Naive thymus-derived CD8-positive, alpha-beta T cell (primary cell): ENCODE results near the gene KATNAL1. TPM values are rescaled to one million over a fixed set of nuclear protein-coding genes. Genes with fewer than 3 reads are reported as not detected.

Experiments
- ATAC-seq, 2 donors: fragments of 150-1000 bp; cut with Tn5 transposase in 1 of 2; sonication (Bioruptor Pico), chemical (Tn5 transposase) in 1 of 2; 1 replicate in 1 of 2; 2 replicates in 1 of 2; pipeline ENCODE4 v1.10.0; 2021; ENCODE audit warnings: mild to moderate bottlenecking in 2 of 2, moderate library complexity in 2 of 2
- POLR2A ChIA-PET: fragments of 350-600 bp; sonication (Branson Sonifier 250); formaldehyde crosslinking; loops from one replicate; lab custom pipeline; 2021; ENCODE audit warnings: antibody characterized with exemption; lab: Charles Lee
- DNase-seq, 10 donors: peaks; one replicate each; pipeline versions ENCODE4 v3.0.0 to v3.0.0-alpha.2; 2020 to 2022
- H3K27ac Mint-ChIP-seq, 10 donors: one replicate each; pipeline ENCODE4 v1.8.0; 2020 to 2022; ENCODE audit warnings: mild to moderate bottlenecking in 10 of 10, mixed read lengths in 10 of 10, moderate library complexity in 4 of 10, inconsistent platforms in 1 of 10
- H3K27me3 Mint-ChIP-seq, 5 donors: one replicate each; pipeline ENCODE4 v1.8.0; 2021 to 2022; ENCODE audit warnings: mixed read lengths in 5 of 5
- H3K36me3 Mint-ChIP-seq, 3 donors: one replicate each; pipeline ENCODE4 v1.8.0; 2020 to 2022; ENCODE audit warnings: mixed read lengths in 3 of 3, mild to moderate bottlenecking in 2 of 3, inconsistent platforms in 1 of 3
- H3K4me1 Mint-ChIP-seq, 4 donors: one replicate each; pipeline ENCODE4 v1.8.0; 2021 to 2022; ENCODE audit warnings: mixed read lengths in 4 of 4
- H3K4me3 Mint-ChIP-seq, 10 donors: one replicate each; pipeline ENCODE4 v1.8.0; 2020 to 2022; ENCODE audit warnings: mild to moderate bottlenecking in 10 of 10, mixed read lengths in 10 of 10, moderate library complexity in 6 of 10, inconsistent platforms in 1 of 10
- H3K9me3 Mint-ChIP-seq, 9 donors: one replicate each; pipeline ENCODE4 v1.8.0; 2020 to 2022; ENCODE audit warnings: mixed read lengths in 9 of 9, mild to moderate bottlenecking in 3 of 9, inconsistent platforms in 1 of 9, moderate library complexity in 1 of 9
- polyA plus RNA-seq, 3 donors: library from polyadenylated mRNA; unstranded; fragments of 300-500 nt; fragmentation: Illumina TruSeq; gene quantifications; one replicate each; pipeline ENCODE4 v1.2.3, GENCODE V29; 2021
- total RNA-seq, 8 experiments: library from RNA in 2 of 8; stranded (reverse) in 2 of 8; gene quantifications; one replicate each; pipeline ENCODE4 v1.2.3 and lab custom pipeline; 2021 to 2026

KATNAL1 gene
- total and polyA plus RNA-seq, 5 experiments from 2014 or later, result 0.25 to 1.7 (median 0.95) TPM

DNA sequence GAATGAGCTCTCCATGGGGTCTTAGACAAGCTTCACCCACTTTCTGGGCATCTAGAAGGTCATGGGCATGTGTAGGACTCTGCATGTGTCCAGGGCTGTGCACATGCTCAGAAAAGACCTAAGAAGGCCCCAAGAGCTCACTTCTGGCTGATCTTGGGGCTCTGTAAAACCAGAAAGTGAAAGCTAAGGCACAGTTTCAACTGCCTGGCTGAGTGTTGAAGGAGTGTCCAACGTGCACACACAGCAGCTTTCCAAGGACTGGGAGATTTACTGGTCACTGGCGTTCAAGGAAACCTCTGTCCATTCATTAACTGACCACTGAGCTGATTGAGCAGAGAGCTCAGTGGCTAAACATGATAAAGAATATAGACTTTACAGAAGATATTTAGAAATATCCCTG is 137.9 kb downstream of the KATNAL1 start:
- POLR2A ChIA-PET, result interaction anchor here (0.6 kb wide), 1 partner anchor 678 kb away, joined by 3 read pairs; no protein-coding TSS in a partner anchor
- Mint-ChIP-seq H3K27me3 (no peaks in the 10 kb centered on the region), H3K4me3 (peak overlapping the region in 1 of 10 donors; percentile 15), H3K4me1 (peaks cover 17 to 37% (median 31%) of the 10 kb centered on the region in 4 donors), H3K9me3 (no peaks in the 10 kb centered on the region), H3K27ac (peak overlapping the region in 3 of 10 donors; percentile 1 to 29 (median 18)), H3K36me3 (no peaks in the 10 kb centered on the region)
- no peak for DNase-seq
- ATAC-seq, result no peak

DNA sequence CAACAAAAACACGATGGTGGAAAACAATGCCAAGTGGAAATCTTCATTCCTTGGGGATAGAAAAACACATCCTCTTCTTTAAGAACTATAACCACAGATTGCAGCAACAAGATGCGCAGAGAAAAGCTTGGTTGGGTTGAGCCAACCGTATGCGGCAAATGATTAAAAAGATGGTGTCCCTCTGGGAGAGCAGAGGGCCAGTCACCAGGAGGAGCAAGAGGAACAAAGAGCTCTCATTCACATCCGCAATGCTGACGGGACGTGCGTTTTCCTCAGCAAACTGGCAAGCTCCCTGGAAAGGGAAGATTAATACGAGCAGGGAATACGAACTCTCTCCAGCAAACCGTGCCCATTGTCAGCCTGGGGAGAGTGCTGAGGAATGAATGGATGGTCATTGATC is 141.6 kb downstream of the KATNAL1 start:
- DNase-seq, result no peak
- Mint-ChIP-seq H3K4me3 (no peak overlapping the region), H3K27me3 (no peaks in the 10 kb centered on the region), H3K36me3 (peaks cover 0 to 4% (median 0%) of the 10 kb centered on the region in 3 donors), H3K27ac (no peak overlapping the region), H3K9me3 (no peaks in the 10 kb centered on the region), H3K4me1 (peaks cover 6 to 19% (median 13%) of the 10 kb centered on the region in 4 donors)
- POLR2A ChIA-PET, result no interaction called here
- no peak for ATAC-seq

DNA sequence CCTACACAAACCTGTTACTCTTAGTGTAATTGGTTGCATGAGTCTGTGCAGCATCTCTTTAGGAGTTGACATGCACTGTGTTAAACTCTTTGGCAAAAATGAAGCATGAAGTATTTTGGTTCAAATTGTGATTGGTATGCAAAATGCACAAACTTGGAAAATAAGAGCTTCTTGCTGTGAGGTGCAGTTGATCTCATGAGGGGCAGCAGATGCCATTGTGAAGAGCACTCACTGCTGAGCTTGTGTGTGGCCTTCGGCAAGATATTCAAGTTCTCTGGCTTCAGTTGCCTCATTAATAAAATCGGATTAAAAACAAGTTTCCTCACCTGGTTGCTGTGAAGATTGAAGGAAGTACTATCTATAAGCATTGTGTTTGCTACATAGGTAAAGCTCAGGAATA is 142.3 kb downstream of the KATNAL1 start:
- POLR2A ChIA-PET, result no interaction called here

DNA sequence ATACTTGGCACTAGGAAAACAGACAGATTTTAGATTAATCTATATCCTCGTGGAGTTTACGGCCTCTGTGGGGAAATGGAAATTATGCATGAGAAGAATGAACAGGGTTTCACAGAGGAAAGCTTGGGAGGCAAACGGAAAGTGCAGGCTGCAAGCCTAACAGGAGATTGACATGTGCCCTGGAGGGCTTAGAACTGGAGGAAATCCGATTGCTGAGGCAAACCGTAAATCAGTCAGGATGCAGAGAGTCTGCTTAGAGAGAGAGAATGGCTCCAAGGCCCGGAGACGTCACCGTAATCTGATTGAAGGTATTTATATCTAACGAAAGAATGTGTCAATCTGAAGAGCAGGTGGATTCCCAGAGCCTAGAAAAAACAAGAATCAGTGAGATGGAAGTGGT is 143.2 kb downstream of the KATNAL1 start:
- DNase-seq (no peak), ATAC-seq (no peak)
- POLR2A ChIA-PET, result no interaction called here
- Mint-ChIP-seq H3K27me3 (no peaks in the 10 kb centered on the region), H3K27ac (peak overlapping the region in 1 of 10 donors; percentile 17), H3K36me3 (peaks cover 0 to 4% (median 0%) of the 10 kb centered on the region in 3 donors), H3K4me1 (peaks cover 7 to 11% (median 9%) of the 10 kb centered on the region in 4 donors), H3K4me3 (no peak overlapping the region), H3K9me3 (no peaks in the 10 kb centered on the region)

More for the DNA sequence above, 142.3 kb downstream of the KATNAL1 start:
- no peak for ATAC-seq
- Mint-ChIP-seq H3K4me3 (no peak overlapping the region), H3K36me3 (peaks cover 0 to 4% (median 0%) of the 10 kb centered on the region in 3 donors), H3K27ac (no peak overlapping the region), H3K4me1 (peaks cover 0 to 12% (median 8%) of the 10 kb centered on the region in 4 donors), H3K27me3 (no peaks in the 10 kb centered on the region), H3K9me3 (no peaks in the 10 kb centered on the region)
- no peak for DNase-seq

DNA sequence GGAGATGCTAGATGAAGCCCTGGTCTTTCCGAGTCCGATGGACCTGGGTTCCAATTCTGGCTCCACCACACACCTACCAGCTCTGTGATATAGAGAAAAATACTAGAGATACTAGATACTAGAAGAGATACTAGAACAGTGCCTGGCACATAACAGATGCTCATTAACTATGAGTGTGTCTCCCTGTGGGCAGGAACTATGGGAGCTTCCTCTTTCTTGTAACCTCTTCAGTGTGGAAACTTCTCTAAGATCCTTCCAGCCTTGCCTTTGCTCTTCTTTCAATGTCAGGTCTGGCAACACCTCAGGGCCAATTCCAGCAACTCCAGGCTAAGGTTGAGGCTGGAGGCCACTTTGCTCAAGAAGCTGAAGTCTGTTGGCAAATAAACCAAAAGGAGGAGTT is 143.9 kb downstream of the KATNAL1 start:
- no peaks in the 10 kb centered on the region for H3K9me3 Mint-ChIP-seq
- H3K36me3 Mint-ChIP-seq, result peaks cover 0 to 4% (median 0%) of the 10 kb centered on the region in 3 donors
- no peak for ATAC-seq
- H3K4me3 Mint-ChIP-seq, result no peak overlapping the region
- H3K27ac Mint-ChIP-seq, result peak overlapping the region in 1 of 10 donors; percentile 42
- no peak for DNase-seq
- H3K4me1 Mint-ChIP-seq, result peaks cover 12 to 18% (median 14%) of the 10 kb centered on the region in 4 donors
- POLR2A ChIA-PET, result no interaction called here
- no peaks in the 10 kb centered on the region for H3K27me3 Mint-ChIP-seq

DNA sequence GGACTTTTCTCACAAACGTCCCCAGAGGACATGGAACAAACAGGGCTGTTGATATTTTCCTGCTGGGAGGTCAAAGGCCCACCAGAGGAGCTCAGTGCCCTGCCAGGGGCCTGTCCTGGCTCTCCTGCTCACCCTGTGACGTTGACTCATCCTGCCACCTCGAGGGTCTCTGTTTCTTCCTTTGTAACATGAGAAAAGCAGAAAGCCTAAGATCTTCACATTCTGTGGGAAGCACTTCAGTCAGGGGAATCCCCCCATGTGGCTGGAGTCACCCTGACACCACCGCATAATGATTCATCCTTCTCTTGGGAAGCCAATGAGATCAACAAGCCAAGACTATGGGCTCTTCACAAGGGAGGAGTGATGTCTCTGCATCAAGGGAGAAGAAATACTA is 147.9 kb downstream of the KATNAL1 start:
- DNase-seq, result no peak
- peak overlapping the region in 4 of 10 donors; percentile 55 to 82 (median 76) for H3K27ac Mint-ChIP-seq
- H3K9me3 Mint-ChIP-seq, result no peaks in the 10 kb centered on the region
- ATAC-seq, result peak; percentile 32 to 64
- POLR2A ChIA-PET, result interaction anchor here (1.3 to 2.7 kb wide), 2 partner anchors 10 to 26 kb away, joined by 7 to 13 read pairs; no protein-coding TSS in a partner anchor
- H3K4me1 Mint-ChIP-seq, result peaks cover 14 to 37% (median 32%) of the 10 kb centered on the region in 4 donors
- peaks cover 0 to 4% (median 0%) of the 10 kb centered on the region in 3 donors for H3K36me3 Mint-ChIP-seq
- no peak overlapping the region for H3K4me3 Mint-ChIP-seq
- no peaks in the 10 kb centered on the region for H3K27me3 Mint-ChIP-seq

DNA sequence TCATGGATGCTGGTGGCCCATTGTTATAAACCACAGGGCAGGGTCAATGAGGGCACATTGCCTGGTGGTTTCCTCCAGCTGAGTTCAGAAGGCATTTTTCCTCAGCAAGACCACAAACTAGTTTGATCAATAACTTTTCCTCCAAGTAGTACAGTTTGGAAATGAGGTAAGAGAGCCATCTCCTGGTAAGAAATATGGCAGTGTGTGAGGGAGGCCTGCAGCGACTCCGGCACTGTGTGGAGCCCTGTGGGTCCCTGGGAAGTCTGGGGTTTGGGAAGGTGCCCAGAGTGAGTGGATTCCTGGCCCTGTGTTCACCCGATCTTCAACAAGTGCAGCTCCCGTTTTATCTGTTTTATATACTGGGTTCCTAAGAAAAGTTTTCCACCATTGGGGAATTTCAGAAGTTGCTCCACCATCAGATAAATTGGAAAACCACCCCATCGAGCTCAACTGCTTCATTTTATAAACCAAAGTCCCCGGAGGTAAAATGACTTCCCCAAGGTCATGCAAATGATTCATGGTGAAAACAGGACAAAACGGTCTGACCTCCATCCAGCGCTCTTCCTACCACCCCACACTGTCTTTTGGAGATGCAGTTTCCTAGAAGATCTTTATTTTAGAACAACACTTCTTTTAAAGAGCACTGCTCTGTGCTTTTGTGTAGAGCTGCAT is 148.4 kb downstream of the KATNAL1 start:
- Mint-ChIP-seq H3K27me3 (no peaks in the 10 kb centered on the region), H3K27ac (peak overlapping the region in 6 of 10 donors; percentile 7 to 92 (median 67)), H3K4me1 (peaks cover 17 to 43% (median 34%) of the 10 kb centered on the region in 4 donors), H3K4me3 (peak overlapping the region in 1 of 10 donors; percentile 9), H3K36me3 (peaks cover 0 to 4% (median 0%) of the 10 kb centered on the region in 3 donors), H3K9me3 (no peaks in the 10 kb centered on the region)
- POLR2A ChIA-PET, result interaction anchor here (0.6 to 2.7 kb wide), 3 partner anchors 10 to 235 kb away, joined by 3 to 13 read pairs (median 7); no protein-coding TSS in a partner anchor
- DNase-seq, result peak in 2 of 10 donors; percentile 31 to 34
- ATAC-seq, result peak; percentile 46 to 70

DNA sequence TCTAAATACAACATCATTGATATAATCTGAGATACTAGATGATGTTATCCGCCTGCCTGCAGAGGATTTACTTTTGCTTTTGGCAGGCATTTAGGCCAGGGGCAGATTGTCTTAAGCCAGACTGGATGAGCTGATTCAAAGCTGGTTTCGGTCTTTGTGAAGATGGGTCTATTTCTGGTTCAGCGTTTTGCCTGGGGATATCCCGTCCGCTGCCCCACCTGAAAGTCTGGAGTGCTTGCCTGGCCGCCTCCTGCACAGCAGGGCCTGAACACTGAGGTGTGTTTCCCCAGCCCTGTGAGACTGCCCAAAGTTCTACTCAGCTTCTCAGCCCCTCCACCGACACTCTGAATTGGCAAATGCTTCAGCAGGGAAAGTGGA is 149.7 kb downstream of the KATNAL1 start:
- ATAC-seq (no peak), DNase-seq (no peak)
- H3K27me3 Mint-ChIP-seq, result no peaks in the 10 kb centered on the region
- H3K9me3 Mint-ChIP-seq, result no peaks in the 10 kb centered on the region
- POLR2A ChIA-PET, result interaction anchor here (1.7 to 2.7 kb wide), 2 partner anchors 9 to 24 kb away, joined by 4 to 13 read pairs; no protein-coding TSS in a partner anchor
- peak overlapping the region in 1 of 10 donors; percentile 64 for H3K4me3 Mint-ChIP-seq
- H3K36me3 Mint-ChIP-seq, result peaks cover 0 to 2% (median 0%) of the 10 kb centered on the region in 3 donors
- peak overlapping the region in 5 of 10 donors; percentile 2 to 92 (median 61) for H3K27ac Mint-ChIP-seq
- H3K4me1 Mint-ChIP-seq, result peaks cover 17 to 54% (median 37%) of the 10 kb centered on the region in 4 donors

DNA sequence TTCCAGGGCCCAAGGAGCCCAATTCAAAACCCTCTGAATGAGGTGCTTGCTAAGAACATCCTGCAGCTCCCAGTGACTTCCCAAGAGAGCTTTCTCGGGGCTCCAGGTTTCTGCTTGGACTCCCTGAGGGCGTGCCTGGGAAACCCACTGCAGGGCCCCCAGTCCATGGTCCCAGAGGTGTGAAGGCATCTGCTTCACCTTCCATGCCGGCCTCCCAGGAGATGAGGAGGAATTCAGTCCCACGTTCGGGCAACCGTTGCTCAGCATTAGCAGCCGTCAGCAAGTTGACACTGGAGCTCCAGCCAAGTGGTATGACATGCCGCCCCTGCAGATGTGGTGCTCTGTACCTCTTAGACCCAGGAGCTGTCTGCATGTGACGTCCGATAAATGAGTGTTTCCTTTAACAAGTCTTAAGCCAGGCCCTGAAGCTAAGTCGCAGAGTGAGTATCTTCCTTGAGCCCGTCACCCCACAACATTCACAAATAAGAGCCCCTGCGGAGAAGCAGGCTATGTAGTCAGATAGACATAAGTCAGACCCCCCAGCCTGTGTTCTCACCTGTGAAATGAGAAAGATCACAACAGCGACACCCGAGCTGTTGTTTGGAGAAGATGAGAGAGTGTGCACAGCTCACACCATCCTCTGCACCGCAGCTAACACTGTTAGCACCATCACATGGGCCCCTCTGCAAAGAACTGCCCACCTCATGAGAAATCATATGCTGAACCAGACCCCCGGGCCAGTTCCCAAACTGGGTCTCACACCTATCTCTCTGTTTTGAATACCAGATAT is 150.3 kb downstream of the KATNAL1 start:
- POLR2A ChIA-PET, result interaction anchor here (0.6 to 2.7 kb wide), 5 partner anchors 8 to 60 kb away, joined by 3 to 13 read pairs (median 3); no protein-coding TSS in a partner anchor
- no peaks in the 10 kb centered on the region for H3K36me3 Mint-ChIP-seq
- DNase-seq, result no peak

DNA sequence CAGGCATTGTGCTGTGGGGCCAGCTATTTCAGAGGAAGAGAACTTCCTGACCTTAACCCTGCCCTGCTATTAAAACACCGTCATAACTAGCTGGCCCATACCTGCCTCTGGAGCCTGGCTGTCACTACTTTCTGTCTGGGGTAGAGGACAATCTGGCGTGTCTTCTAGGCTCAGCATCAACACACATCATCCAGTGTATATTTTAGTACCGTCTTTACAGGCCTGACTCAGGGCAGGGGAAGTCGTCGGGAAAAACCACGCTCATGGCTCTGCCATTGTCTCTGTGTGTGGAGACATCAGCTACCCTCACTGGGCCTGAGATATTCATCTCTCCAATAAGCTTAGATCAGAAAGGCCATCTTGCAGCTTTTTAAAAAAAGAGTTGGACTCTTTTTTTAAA is 151.1 kb downstream of the KATNAL1 start:
- Mint-ChIP-seq H3K27ac (peak overlapping the region in 5 of 10 donors; percentile 13 to 92 (median 65)), H3K4me3 (peak overlapping the region in 1 of 10 donors; percentile 74), H3K36me3 (no peaks in the 10 kb centered on the region), H3K4me1 (peaks cover 24 to 67% (median 51%) of the 10 kb centered on the region in 4 donors), H3K9me3 (no peaks in the 10 kb centered on the region), H3K27me3 (no peaks in the 10 kb centered on the region)
- ATAC-seq (no peak), DNase-seq (no peak)
- POLR2A ChIA-PET, result interaction anchor here (0.6 to 1.3 kb wide), 2 partner anchors 10 to 33 kb away, joined by 3 read pairs; no protein-coding TSS in a partner anchor

More for the DNA sequence above, 150.3 kb downstream of the KATNAL1 start:
- peak overlapping the region in 1 of 10 donors; percentile 64 for H3K4me3 Mint-ChIP-seq
- peak overlapping the region in 4 of 10 donors; percentile 23 to 92 (median 74) for H3K27ac Mint-ChIP-seq
- H3K4me1 Mint-ChIP-seq, result peaks cover 20 to 59% (median 43%) of the 10 kb centered on the region in 4 donors
- H3K27me3 Mint-ChIP-seq, result no peaks in the 10 kb centered on the region
- ATAC-seq, result no peak
- no peaks in the 10 kb centered on the region for H3K9me3 Mint-ChIP-seq

DNA sequence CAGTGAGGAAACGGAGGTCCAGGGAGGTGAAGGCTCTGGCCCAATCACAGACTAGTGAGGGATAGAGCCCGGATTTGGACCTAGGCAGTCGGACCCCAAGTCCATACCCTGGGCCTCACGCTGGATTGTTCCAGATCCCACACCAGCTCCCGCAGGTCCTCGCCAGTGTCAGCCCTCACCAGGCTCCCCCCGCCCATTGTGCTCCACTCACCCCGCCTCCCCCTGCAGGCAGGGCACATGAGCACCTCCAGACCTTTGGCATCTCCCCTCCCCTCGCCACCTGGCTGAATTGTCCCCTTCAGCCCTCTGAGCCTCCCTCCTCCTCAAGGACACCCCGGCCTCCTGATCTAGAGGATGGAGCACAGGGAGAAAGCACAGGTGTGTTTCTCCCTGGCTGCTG is 152.4 kb downstream of the KATNAL1 start:
- POLR2A ChIA-PET, result no interaction called here
- Mint-ChIP-seq H3K4me1 (peaks cover 35 to 80% (median 64%) of the 10 kb centered on the region in 4 donors), H3K4me3 (no peak overlapping the region)

DNA sequence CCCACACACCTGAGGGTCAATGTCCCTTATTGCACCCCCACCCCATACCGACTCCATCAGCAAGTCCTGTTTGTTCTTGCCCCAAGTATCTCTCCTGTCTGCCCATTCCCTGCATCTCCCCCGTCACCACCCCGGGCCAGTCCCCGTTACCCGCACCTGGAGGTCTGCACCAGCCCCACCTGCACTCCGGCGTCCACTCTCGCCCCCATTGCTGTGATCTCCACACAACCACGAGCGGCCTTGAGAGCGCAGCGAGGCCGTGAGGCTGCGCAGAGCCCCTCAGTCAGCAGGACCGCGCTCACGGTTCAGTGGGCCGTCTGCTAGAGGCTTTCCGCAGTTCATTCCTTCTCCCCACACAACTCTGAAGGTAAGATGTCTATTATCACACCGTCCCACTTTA is 152.8 kb downstream of the KATNAL1 start:
- H3K4me1 Mint-ChIP-seq, result peaks cover 36 to 84% (median 66%) of the 10 kb centered on the region in 4 donors
- peak overlapping the region in 6 of 10 donors; percentile 5 to 92 (median 42) for H3K27ac Mint-ChIP-seq
- no peaks in the 10 kb centered on the region for H3K9me3 Mint-ChIP-seq
- no peak for DNase-seq
- no peak overlapping the region for H3K4me3 Mint-ChIP-seq
- no peak for ATAC-seq
- H3K36me3 Mint-ChIP-seq, result no peaks in the 10 kb centered on the region
- H3K27me3 Mint-ChIP-seq, result no peaks in the 10 kb centered on the region
- POLR2A ChIA-PET, result no interaction called here

More for the DNA sequence above, 152.4 kb downstream of the KATNAL1 start:
- no peak for ATAC-seq
- Mint-ChIP-seq H3K9me3 (no peaks in the 10 kb centered on the region), H3K27ac (peak overlapping the region in 4 of 10 donors; percentile 5 to 92 (median 35)), H3K36me3 (no peaks in the 10 kb centered on the region), H3K27me3 (no peaks in the 10 kb centered on the region)
- no peak for DNase-seq
